ENCODE results near the gene GNAS-AS1.

GNAS-AS1 gene

DNA sequence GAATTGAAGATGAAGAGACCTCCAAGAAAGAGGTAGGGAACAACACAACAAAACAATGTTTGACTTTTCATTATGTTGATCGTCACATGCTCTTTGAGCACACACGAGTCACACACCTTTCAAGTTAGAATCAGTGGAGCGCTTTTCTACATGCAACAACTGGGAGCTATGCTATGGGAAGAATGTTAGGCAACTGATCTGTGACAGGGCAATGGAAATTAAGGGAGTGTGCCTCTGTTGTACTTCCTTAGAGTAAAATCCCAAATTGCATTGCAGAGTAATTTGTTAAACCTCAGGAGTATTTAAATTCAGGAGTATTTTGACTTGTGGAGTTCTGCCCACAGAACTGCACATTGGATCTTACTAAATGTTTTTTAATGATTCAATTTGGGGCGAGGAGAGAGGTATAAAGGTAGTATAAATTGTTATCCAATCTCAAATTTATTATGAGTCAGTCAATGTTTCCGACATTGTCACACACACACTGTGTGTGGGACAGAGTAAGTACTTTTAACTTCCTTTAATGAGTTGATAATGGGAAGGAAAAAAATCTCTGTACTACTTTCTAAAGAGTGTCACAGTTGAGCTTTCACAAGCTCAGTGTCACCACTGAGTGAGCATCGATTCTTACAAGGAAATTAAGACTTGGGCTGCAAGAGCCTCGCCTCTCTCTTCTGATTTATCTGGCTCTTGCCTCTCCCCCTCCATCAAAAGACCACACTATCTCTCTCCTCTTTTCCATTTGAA, 12.5 kb upstream of the GNAS-AS1 start:
- DNase-seq (ENCODE audit: low read depth in 2 of 2) = no peak

DNA sequence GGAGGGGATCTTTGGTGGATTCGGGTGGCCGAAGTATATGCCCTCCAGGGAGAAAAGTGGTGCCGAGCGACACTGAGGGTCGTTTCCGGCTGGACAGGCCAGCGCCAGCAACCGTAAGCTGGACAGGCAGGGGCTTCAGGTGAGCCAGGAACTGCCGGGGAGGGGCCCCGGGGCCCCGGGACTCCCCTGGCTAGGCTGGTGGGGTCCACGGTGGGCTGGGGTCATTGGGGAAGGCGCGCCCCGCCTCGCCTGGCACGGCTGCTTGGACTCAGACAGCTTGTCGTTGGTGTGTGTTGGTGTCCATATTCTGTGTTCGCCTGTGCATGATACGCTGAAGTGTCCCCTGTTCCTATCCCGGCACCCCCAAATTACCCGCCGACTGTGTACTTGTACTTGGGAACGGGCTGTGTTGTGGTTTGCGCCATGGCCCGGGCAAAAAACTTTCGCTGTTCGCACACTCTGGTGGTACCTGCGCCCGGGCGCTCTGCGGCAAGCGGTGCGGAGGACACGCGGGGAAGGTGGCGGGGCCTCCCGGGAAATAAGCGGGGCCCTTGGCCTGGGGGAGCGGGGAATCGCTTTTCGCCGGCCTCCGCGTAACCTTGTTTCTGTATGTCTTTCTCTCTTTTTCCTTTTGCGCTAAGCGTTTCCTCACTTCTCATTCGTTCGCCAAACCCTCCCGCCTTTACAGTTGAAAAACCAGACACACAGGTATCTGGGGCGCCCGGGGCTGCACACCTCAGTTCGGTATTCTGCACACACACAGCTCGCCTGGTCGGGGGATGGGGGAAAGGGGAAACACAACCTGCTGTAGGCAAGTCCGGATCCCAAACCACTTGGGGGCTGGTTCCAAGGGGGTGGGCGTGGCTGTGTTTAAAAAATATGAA, 5.0 kb upstream of the GNAS-AS1 start:
- no peak for DNase-seq (ENCODE audit: low read depth in 2 of 2)

GRCh38 chr20:58854638-58855471, 4.2 kb upstream of the GNAS-AS1 start:
- DNase-seq (ENCODE audit: low read depth in 2 of 2) = no peak

- DNase-seq (ENCODE audit: low read depth in 2 of 2) = no peak
Measured at GRCh38 chr20:58853976-58854637, 3.4 kb upstream of the GNAS-AS1 start.

DNA sequence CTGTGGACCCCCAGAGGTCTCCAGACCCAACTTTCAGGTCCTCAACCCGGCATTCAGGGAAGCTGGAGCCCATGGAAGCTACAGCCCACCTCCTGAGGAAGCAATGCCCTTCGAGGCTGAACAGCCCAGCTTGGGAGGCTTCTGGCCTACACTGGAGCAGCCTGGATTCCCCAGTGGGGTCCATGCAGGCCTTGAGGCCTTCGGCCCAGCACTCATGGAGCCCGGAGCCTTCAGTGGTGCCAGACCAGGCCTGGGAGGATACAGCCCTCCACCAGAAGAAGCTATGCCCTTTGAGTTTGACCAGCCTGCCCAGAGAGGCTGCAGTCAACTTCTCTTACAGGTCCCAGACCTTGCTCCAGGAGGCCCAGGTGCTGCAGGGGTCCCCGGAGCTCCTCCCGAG, 2.8 kb upstream of the GNAS-AS1 start:
- DNase-seq (ENCODE audit: low read depth in 2 of 2) = no peak

- no peak for DNase-seq (ENCODE audit: low read depth in 2 of 2)
Measured at GRCh38 chr20:58852543-58853271, 2.0 kb upstream of the GNAS-AS1 start, which contains the start of gene GNAS. Gene GNAS, plus strand, starts transcription at chr20:58852716.

- DNase-seq (ENCODE audit: low read depth in 2 of 2) = no peak
Measured at GRCh38 chr20:58851969-58852458, 1.3 kb upstream of the GNAS-AS1 start.

GRCh38 chr20:58851221-58851968, 693 bp upstream of the GNAS-AS1 start:
- no peak for DNase-seq (ENCODE audit: low read depth in 2 of 2)

DNA sequence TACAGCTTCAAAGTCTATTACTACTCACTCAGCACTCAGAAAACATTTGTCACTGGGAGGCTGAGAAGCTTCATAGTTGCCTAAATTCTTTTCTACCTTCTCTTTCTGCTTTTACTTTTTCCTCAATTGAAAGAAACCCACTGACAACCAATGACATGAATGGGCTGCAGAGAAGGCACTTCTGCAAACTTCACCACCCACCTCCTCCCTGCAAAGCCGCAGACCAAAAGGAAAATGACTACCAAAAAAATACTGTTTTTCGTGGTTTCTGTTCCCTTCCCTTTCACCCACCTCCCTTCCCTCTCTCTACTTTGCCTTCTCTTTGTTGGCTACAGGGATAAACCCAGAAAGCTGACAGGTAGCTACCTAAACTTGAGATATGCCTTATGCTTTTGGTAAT, 3.2 kb downstream of the GNAS-AS1 start:
- no peak for DNase-seq (ENCODE audit: low read depth in 2 of 2)

DNA sequence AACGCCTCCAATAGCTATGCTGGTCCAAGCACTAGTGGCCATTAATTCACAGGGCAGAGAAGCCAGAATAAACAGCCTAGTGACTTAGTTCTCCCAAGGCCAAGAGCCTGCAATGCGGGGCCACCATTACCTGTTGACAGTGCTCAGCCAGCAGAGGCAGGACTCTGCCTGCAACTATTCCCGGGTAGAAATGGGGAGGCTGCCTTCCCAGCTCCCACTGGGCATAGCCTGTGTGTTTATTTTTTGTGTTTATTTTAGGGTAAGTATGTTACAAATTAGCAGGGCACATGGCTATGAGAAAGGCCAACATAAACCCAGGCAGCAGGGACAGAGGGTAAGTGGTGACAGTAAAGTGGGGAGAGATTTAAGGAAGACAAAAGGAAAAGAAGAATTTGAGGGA, 5.0 kb downstream of the GNAS-AS1 start:
- no peak for DNase-seq (ENCODE audit: low read depth in 2 of 2)

GRCh38 chr20:58843128-58843556, 7.6 kb downstream of the GNAS-AS1 start:
- DNase-seq (ENCODE audit: low read depth in 2 of 2) = no peak

- no peak for DNase-seq (ENCODE audit: low read depth in 2 of 2)
Measured at GRCh38 chr20:58842276-58842675, 8.4 kb downstream of the GNAS-AS1 start.

- DNase-seq (ENCODE audit: low read depth in 2 of 2) = no peak
Measured at GRCh38 chr20:58841539-58842264, 9.0 kb downstream of the GNAS-AS1 start.

DNA sequence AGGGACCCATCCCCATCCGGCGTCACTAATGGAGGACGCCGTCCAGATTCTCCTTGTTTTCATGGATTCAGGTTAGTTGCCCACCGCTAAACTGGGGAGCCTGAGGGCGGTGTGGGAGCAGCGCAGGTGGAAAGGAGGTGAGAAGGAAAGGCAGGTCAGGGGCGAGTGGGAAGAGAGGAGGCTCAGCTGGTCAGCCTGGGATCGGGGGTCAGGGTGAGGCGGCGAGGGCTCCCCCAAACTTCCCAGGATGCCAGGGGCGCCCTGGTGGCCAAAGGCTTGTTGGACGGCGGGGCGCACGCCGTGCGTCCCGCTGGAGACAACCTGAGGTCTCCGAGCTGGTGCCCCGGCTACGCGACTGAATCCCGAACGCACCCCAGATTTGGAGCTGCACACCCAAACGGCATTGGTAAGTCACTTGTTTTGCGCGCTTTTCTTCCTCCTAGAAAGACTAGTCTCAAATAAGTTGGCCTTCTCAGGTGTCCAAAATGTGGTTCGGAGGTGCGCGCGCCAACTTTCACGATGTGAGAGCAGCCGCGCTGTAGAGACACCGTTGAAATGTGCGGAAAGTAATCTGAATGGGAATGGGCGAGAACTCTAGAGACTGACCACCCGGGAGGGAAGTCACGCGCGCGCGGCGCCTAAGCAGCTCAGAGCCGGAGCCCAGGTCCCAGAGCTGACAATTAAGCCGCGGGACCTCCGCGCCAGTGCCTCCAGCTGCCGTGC, 9.7 kb downstream of the GNAS-AS1 start:
- no peak for DNase-seq (ENCODE audit: low read depth in 2 of 2)

- no peak for DNase-seq (ENCODE audit: low read depth in 2 of 2)
Measured at GRCh38 chr20:58839991-58840747, 10.5 kb downstream of the GNAS-AS1 start.

- DNase-seq (ENCODE audit: low read depth in 2 of 2) = no peak
Measured at GRCh38 chr20:58839474-58839874, 11.2 kb downstream of the GNAS-AS1 start.

GRCh38 chr20:58838174-58838573, 12.5 kb downstream of the GNAS-AS1 start:
- DNase-seq (ENCODE audit: low read depth in 2 of 2) = no peak

DNA sequence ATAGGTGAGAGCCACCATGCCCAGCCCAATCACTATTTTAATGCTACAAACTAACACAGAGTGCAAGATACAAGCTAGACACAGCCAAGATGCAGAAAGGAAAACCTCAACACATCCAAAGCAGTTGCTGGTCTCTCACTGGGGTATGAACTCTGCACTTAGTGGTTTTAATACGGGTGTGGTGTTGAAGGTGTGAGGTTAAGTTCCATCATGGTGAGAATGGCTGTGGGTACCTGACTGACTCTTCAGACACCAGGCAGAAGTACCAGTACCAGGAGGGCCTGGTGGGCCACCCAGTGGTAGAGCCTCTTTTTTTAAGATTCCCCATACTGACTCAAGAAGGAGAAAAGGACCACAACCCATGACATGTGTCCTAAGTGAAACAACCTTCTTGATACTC, 13.0 kb downstream of the GNAS-AS1 start:
- DNase-seq (ENCODE audit: low read depth in 2 of 2) = no peak

Data from fibroblast of skin of left biceps (primary cell).